Stomach (tissue), 4 donors: ENCODE results near the gene ENSA.
"Not testable (repeated sequence)": the region's sequence is repeated elsewhere in the genome, so short reads cannot be mapped to it uniquely, and the experiment has no call there.

Experiments used
- CTCF ChIP-seq, 7 experiments: fragments of 450-650 bp in 4 of 7; fragments of 200-600 bp in 3 of 7; sonication (generic) in 3 of 7; IDR thresholded peaks; one replicate each; pipeline ENCODE4 v1.5.1; 2016 to 2019; ENCODE audit warnings: antibody characterized with exemption in 7 of 7, control low read depth in 2 of 7, mild to moderate bottlenecking in 1 of 7
- POLR2AphosphoS5 ChIP-seq, 3 donors: sonication (generic); formaldehyde crosslinking; IDR thresholded peaks; one replicate each; pipeline ENCODE4 v1.6.1; 2016; ENCODE audit warnings: antibody characterized with exemption in 3 of 3

- TF ChIP-seq POLR2AphosphoS5, CTCF (IDR thresholded peaks at IDR 0.05): not testable (repeated sequence)
Measured at GRCh38 chr1:150624134-150624533, 5.3 kb downstream of the ENSA start.
